Activated CD8-positive, alpha-beta memory T cell treated with anti-CD3 and anti-CD28 coated beads for 36 hours (primary cell): ENCODE data around the gene CPSF2. TPM values are rescaled to one million over a fixed set of nuclear protein-coding genes. Genes with fewer than 3 reads are reported as not detected.
"Not testable (repeated sequence)": the region's sequence is repeated elsewhere in the genome, so short reads cannot be mapped to it uniquely, and the experiment has no call there.

Experiments used
- CTCF ChIA-PET: fragments of 350-600 bp; sonication (Branson Sonifier 250); formaldehyde crosslinking; loops from one replicate; lab custom pipeline; 2021; ENCODE audit warnings: antibody characterized with exemption; lab: Charles Lee
- POLR2A ChIA-PET: fragments of 350-600 bp; sonication (Branson Sonifier 250); formaldehyde crosslinking; loops from one replicate; lab custom pipeline; 2021; ENCODE audit warnings: antibody characterized with exemption; lab: Charles Lee
- total RNA-seq, 2 experiments: library from RNA; stranded (reverse); gene quantifications; one replicate each; pipeline ENCODE4 v1.2.3, GENCODE V29; 2021

CPSF2 gene
- total RNA-seq, 2 experiments from 2014 or later = 131 to 143 TPM

DNA sequence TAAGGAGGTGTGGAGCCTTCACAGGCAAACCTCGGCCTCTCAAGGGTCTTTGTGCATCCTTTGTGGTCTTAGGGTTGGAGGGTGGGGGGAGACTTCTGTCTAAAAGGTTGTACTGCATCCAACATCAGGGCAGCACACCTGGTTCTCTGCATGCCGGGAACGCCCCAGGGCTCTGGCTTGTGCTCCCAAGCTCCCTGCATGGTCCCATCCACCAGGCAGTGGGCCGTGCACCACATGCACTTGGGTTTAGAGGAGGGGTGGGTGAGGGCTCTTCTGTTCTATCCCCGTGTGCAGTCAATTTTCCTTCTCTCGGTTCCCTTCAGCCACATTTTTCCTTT, 86.1 kb downstream of the CPSF2 start:
- ChIA-PET POLR2A (no interaction called here), CTCF (no interaction called here)

GRCh38 chr14:92209141-92209540, 87.4 kb downstream of the CPSF2 start:
- CTCF ChIA-PET = no interaction called here
- POLR2A ChIA-PET = no interaction called here

DNA sequence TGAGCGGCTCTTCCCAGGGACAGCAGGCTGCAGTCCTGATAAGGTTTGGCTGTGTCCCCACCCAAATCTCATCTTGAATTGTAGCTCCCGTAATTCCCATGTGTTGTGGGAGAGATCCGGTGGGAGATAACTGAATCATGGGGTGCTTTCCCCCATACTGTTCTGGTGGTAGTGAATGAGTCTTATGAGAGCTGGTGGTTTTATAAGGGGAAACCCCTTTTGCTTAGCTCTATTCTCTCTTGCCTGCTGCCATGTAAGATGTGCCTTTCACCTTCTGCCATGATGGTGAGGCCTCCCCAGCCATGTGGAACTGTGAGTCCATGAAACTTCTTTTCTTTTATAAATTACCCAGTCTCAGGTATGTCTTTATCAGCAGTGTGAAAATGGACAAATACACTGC, 91.4 kb downstream of the CPSF2 start:
- POLR2A ChIA-PET, CTCF ChIA-PET: not testable (repeated sequence)

DNA sequence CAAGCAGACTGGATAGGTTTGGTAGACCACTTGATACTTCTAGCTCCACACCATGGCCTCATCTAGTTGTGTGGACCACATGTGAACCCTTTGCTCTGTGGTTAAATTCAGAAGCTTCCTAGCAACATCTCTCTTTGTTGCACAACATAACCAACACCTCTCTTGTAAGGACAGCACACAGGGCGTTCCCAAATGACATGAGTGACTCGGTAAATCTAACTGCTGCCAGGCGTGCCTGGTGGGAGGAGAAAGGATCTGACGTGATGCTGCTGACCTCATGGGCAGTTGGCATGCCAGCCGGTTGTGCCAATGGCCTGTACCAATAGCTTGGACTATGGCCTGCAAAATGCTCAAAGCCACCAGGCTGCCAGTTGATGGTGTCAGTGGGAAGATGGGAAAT, 93.8 kb downstream of the CPSF2 start:
- ChIA-PET CTCF (no interaction called here), POLR2A (no interaction called here)

DNA sequence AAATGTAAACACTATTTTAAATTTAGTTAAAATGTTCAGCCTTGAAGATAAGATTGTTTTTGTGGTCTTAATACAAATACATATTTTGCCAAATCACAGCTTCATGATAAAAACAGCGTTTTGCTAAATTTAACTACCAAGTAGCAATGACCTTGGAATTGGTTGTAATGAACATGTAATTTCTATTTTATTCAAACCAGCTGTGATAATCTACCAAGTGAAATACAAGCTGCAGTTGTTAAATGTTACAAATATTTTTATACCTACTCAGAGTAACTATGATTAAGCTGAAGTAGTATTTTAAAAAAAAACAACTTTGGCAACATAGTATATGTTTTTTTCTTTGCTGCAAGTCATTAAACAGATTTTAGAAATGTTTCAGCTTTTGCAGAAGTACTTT, 96.2 kb downstream of the CPSF2 start:
- ChIA-PET CTCF (no interaction called here), POLR2A (no interaction called here)

Other genes with a start within 250 kb of the CPSF2 start
- gene FBLN5, start 174.3 kb upstream of the CPSF2 start, total RNA-seq = under 1 TPM; 0.51 to 0.84 TPM
- gene TRIP11, start 81.9 kb upstream of the CPSF2 start, total RNA-seq = 10 to 100 TPM; 43.9 to 44.4 TPM
- gene ATXN3, start 15.4 kb upstream of the CPSF2 start, total RNA-seq = 10 to 100 TPM; 28.6 to 32.8 TPM
- gene NDUFB1, start 263 bp upstream of the CPSF2 start, total RNA-seq = 100 to 1,000 TPM in 1 of 2 experiments, 10 to 100 TPM in 1; 99.9 to 109 TPM
- gene SLC24A4, start 201.2 kb downstream of the CPSF2 start, total RNA-seq = not detected